Activated CD8-positive, alpha-beta T cell treated with anti-CD3 and anti-CD28 coated beads for 36 hours (primary cell): ENCODE measurements around the gene FIGLA. TPM values are rescaled to one million over a fixed set of nuclear protein-coding genes. Genes with fewer than 3 reads are reported as not detected.

Source experiments
- ATAC-seq: fragments of 200-7000 bp; cut with Tn5 transposase; one replicate; pipeline ENCODE4 v1.10.0; 2021; ENCODE audit warnings: mild to moderate bottlenecking, moderate library complexity
- CTCF ChIA-PET: fragments of 350-600 bp; sonication (Branson Sonifier 250); formaldehyde crosslinking; loops from one replicate; lab custom pipeline; 2021; ENCODE audit warnings: antibody characterized with exemption; lab: Charles Lee
- POLR2A ChIA-PET: fragments of 350-600 bp; sonication (Branson Sonifier 250); formaldehyde crosslinking; loops from one replicate; lab custom pipeline; 2021; ENCODE audit warnings: antibody characterized with exemption; lab: Charles Lee
- DNase-seq: peaks from one replicate; pipeline ENCODE4 v3.0.0-alpha.2; 2020
- H3K27ac Mint-ChIP-seq: one replicate; pipeline ENCODE4 v1.8.0; 2021; ENCODE audit warnings: mild to moderate bottlenecking, mixed read lengths
- H3K27me3 Mint-ChIP-seq: one replicate; pipeline ENCODE4 v1.8.0; 2021; ENCODE audit warnings: mixed read lengths
- H3K36me3 Mint-ChIP-seq: one replicate; pipeline ENCODE4 v1.8.0; 2021; ENCODE audit warnings: low read depth, mixed read lengths
- H3K4me1 Mint-ChIP-seq: one replicate; pipeline ENCODE4 v1.8.0; 2021; ENCODE audit warnings: low read depth, mixed read lengths
- H3K4me3 Mint-ChIP-seq: one replicate; pipeline ENCODE4 v1.8.0; 2021; ENCODE audit warnings: mild to moderate bottlenecking, moderate library complexity, mixed read lengths
- H3K9me3 Mint-ChIP-seq: one replicate; pipeline ENCODE4 v1.8.0; 2021; ENCODE audit warnings: mixed read lengths
- CTCF ChIP-seq: fragments of 200-600 bp; IDR thresholded peaks from one replicate; pipeline ENCODE4 v1.8.0; 2022; ENCODE audit warnings: antibody characterized with exemption, mild to moderate bottlenecking
- intact Hi-C: fragments of 100-400 bp; cut with micrococcal nuclease; formaldehyde crosslinking; loops from one replicate; pipeline ENCODE4 v1.10.0; 2022
- total RNA-seq, 2 experiments: library from RNA; stranded (reverse); gene quantifications; one replicate each; pipeline ENCODE4 v1.2.3, GENCODE V29; 2021

Gene FIGLA
- total RNA-seq, 2 experiments from 2014 or later: not detected

GRCh38 chr2:70753031-70753430 is 37.4 kb downstream of the FIGLA start:
- TF ChIP-seq CTCF: no peak
- H3K4me3 Mint-ChIP-seq: no peak overlapping the region
- POLR2A ChIA-PET: no interaction called here
- intact Hi-C loops: no loop called here
- H3K27ac Mint-ChIP-seq: no peak overlapping the region
- DNase-seq: no peak
- no peaks in the 10 kb centered on the region for H3K9me3 Mint-ChIP-seq
- H3K27me3 Mint-ChIP-seq: peaks cover 7% of the 10 kb centered on the region
- peaks cover 2% of the 10 kb centered on the region for H3K4me1 Mint-ChIP-seq
- no peaks in the 10 kb centered on the region for H3K36me3 Mint-ChIP-seq
- ATAC-seq: no peak
- CTCF ChIA-PET: interaction anchor here (0.8 kb wide), 1 partner anchor 11 kb away, joined by 3 read pairs; no protein-coding TSS in a partner anchor

GRCh38 chr2:70752396-70752795 is 38.0 kb downstream of the FIGLA start:
- Mint-ChIP-seq H3K9me3 (peaks cover 2% of the 10 kb centered on the region), H3K4me1 (peaks cover 4% of the 10 kb centered on the region), H3K36me3 (peaks cover 2% of the 10 kb centered on the region), H3K4me3 (no peak overlapping the region), H3K27ac (no peak overlapping the region), H3K27me3 (peaks cover 7% of the 10 kb centered on the region)
- ChIA-PET POLR2A (no interaction called here), CTCF (interaction anchor here (0.8 kb wide), 1 partner anchor 10 kb away, joined by 3 read pairs; no protein-coding TSS in a partner anchor)
- intact Hi-C loops: no loop called here
- ATAC-seq (no peak), DNase-seq (no peak)
- TF ChIP-seq CTCF: no peak

- H3K9me3 Mint-ChIP-seq: peaks cover 4% of the 10 kb centered on the region
- TF ChIP-seq CTCF: no peak
- CTCF ChIA-PET: no interaction called here
Measured at GRCh38 chr2:70751881-70752280, 38.6 kb downstream of the FIGLA start.

GRCh38 chr2:70750320-70750719 is 40.1 kb downstream of the FIGLA start:
- intact Hi-C loops: no loop called here
- Mint-ChIP-seq H3K36me3 (peaks cover 4% of the 10 kb centered on the region), H3K27me3 (peaks cover 3% of the 10 kb centered on the region), H3K4me3 (no peak overlapping the region), H3K27ac (no peak overlapping the region), H3K9me3 (peaks cover 4% of the 10 kb centered on the region), H3K4me1 (peaks cover 5% of the 10 kb centered on the region)
- POLR2A ChIA-PET: no interaction called here
- ATAC-seq: no peak
- TF ChIP-seq CTCF: no peak
- CTCF ChIA-PET: no interaction called here
- DNase-seq: no peak

More at GRCh38 chr2:70751881-70752280, 38.6 kb downstream of the FIGLA start:
- intact Hi-C loops: no loop called here
- Mint-ChIP-seq H3K4me3 (no peak overlapping the region), H3K27ac (no peak overlapping the region), H3K4me1 (peaks cover 5% of the 10 kb centered on the region), H3K27me3 (peaks cover 7% of the 10 kb centered on the region), H3K36me3 (peaks cover 4% of the 10 kb centered on the region)
- DNase-seq: no peak
- POLR2A ChIA-PET: no interaction called here
- no peak for ATAC-seq

- peaks cover 5% of the 10 kb centered on the region for H3K4me1 Mint-ChIP-seq
Measured at GRCh38 chr2:70748002-70748784, 42.2 kb downstream of the FIGLA start.

More at GRCh38 chr2:70748002-70748784, 42.2 kb downstream of the FIGLA start:
- H3K36me3 Mint-ChIP-seq: peaks cover 4% of the 10 kb centered on the region
- H3K4me3 Mint-ChIP-seq: no peak overlapping the region
- peaks cover 3% of the 10 kb centered on the region for H3K27me3 Mint-ChIP-seq
- no peak for TF ChIP-seq CTCF
- H3K9me3 Mint-ChIP-seq: peaks cover 4% of the 10 kb centered on the region
- ChIA-PET POLR2A (interaction anchor here (1.3 kb wide), 1 partner anchor 29 kb away, joined by 3 read pairs; no protein-coding TSS in a partner anchor), CTCF (interaction anchor here (0.7 to 1.3 kb wide), 3 partner anchors 10 to 131 kb away, joined by 3 to 4 read pairs (median 3); no protein-coding TSS in a partner anchor)
- DNase-seq (no peak), ATAC-seq (no peak)
- intact Hi-C loops: no loop called here
- H3K27ac Mint-ChIP-seq: no peak overlapping the region
